C4-2B (cell line): ENCODE data around the gene WDR18.

Source experiments
- CTCF ChIP-seq: fragments of 450-650 bp; conservative IDR thresholded peaks from 2 replicates; pipeline ENCODE4 v1.5.1; 2017; ENCODE audit warnings: mild to moderate bottlenecking
- ZFX ChIP-seq: fragments of 450-650 bp; IDR thresholded peaks from 2 replicates; pipeline ENCODE4 v1.6.1; 2017

GRCh38 chr19:956766-957440 lies 27.2 kb upstream of the WDR18 start:
- TF ChIP-seq CTCF (no peak), ZFX (no peak)
